HCT116 (cell line): Measurements from ENCODE around the gene TUBGCP5. TPM values are rescaled to one million over a fixed set of nuclear protein-coding genes. Genes with fewer than 3 reads are reported as not detected.

ENCODE experiments used
- total RNA-seq: library from RNA; stranded (reverse); gene quantifications from one replicate; pipeline ENCODE4 v1.2.1, GENCODE V29; 2021; ENCODE audit not compliant: unreplicated experiment

The TUBGCP5 gene
- total RNA-seq, 1 experiment from 2014 or later: 17.9 TPM

Other genes with a start within 250 kb of the TUBGCP5 start
- 54.4 TPM for gene NIPA2, start 200.9 kb downstream of the TUBGCP5 start, total RNA-seq
- 143 TPM for gene CYFIP1, start 59.2 kb downstream of the TUBGCP5 start, total RNA-seq
- gene GOLGA6L1, start 97.3 kb upstream of the TUBGCP5 start, total RNA-seq: not detected